HepG2 (cell line): ENCODE measurements around the gene RIC3. TPM values are rescaled to one million over a fixed set of nuclear protein-coding genes. Genes with fewer than 3 reads are reported as not detected.

Experiments used
- ADNP ChIP-seq: sonication (generic); formaldehyde crosslinking; IDR thresholded peaks from 2 replicates; pipeline ENCODE4 v1.4.0; 2020; ENCODE audit warnings: missing genetic modification reagents
- ARHGAP35 ChIP-seq: sonication (generic); formaldehyde crosslinking; IDR thresholded peaks from 2 replicates; pipeline ENCODE4 v1.9.0; 2022; ENCODE audit warnings: mild to moderate bottlenecking, inconsistent platforms, moderate library complexity, missing genetic modification reagents, borderline replicate concordance
- DMAP1 ChIP-seq: IDR thresholded peaks from 2 replicates; pipeline ENCODE4 v1.6.1; 2016
- GATAD2A ChIP-seq: IDR thresholded peaks from 2 replicates; pipeline ENCODE4 v1.6.1; 2016
- JDP2 ChIP-seq: sonication (generic); formaldehyde crosslinking; IDR thresholded peaks from 2 replicates; pipeline ENCODE4 v1.8.1; 2022; ENCODE audit warnings: missing genetic modification reagents, borderline replicate concordance
- NRL ChIP-seq: sonication (generic); formaldehyde crosslinking; IDR thresholded peaks from 2 replicates; pipeline ENCODE4 v1.5.0; 2020; ENCODE audit warnings: missing genetic modification reagents, mild to moderate bottlenecking, moderate library complexity, borderline replicate concordance
- SNRNP70 ChIP-seq: fragments of 200-400 bp; formaldehyde crosslinking; IDR thresholded peaks from 2 replicates; pipeline ENCODE4 v1.6.1; 2017; ENCODE audit warnings: mild to moderate bottlenecking, low read depth, low read length, moderate library complexity
- STAT5B ChIP-seq: sonication (generic); formaldehyde crosslinking; IDR thresholded peaks from 2 replicates; pipeline ENCODE4 v1.4.0; 2020; ENCODE audit warnings: missing genetic modification reagents
- ZNF816 ChIP-seq: sonication (generic); formaldehyde crosslinking; IDR thresholded peaks from 2 replicates; pipeline ENCODE4 v1.8.0; 2022; ENCODE audit warnings: missing genetic modification reagents, mild to moderate bottlenecking, borderline replicate concordance
- polyA plus RNA-seq, 8 experiments: library from polyadenylated mRNA; depleted of rRNA in 3 of 8; stranded (reverse) in 7 of 8; unstranded in 1 of 8; fragments of >200 nt; fragmentation: Illumina TruSeq in 4 of 8; extraction: Trizol in 4 of 8; gene quantifications; 2 replicates each; pipeline versions ENCODE4 v1.2.1 to v1.2.3, GENCODE V29; 2011 to 2016; ENCODE audit warnings: low read depth in 4 of 8, missing spikeins in 1 of 8, mixed read lengths in 1 of 8; ENCODE audit not compliant: insufficient read depth in 1 of 8
- total RNA-seq, 5 experiments: library from RNA; depleted of rRNA; stranded (reverse); fragments of >200 nt; fragmentation: Illumina TruSeq; extraction: Trizol; gene quantifications; 2 replicates each; pipeline ENCODE4 v1.2.3, GENCODE V29; 2016; ENCODE audit warnings: low read depth in 1 of 5
- TF ChIP-seq, protein P1 (sequence below): IDR thresholded peaks from 2 replicates; pipeline ENCODE4 v1.6.1; 2016; ENCODE audit warnings: mild to moderate bottlenecking
- TF ChIP-seq, protein P2 (sequence below): sonication (generic); formaldehyde crosslinking; IDR thresholded peaks from 2 replicates; pipeline ENCODE4 v1.4.0; 2020; ENCODE audit warnings: mild to moderate bottlenecking, missing genetic modification reagents
- TF ChIP-seq, protein P3 (sequence below): sonication (generic); formaldehyde crosslinking; IDR thresholded peaks from 2 replicates; pipeline ENCODE4 v1.8.1; 2023; ENCODE audit warnings: mild to moderate bottlenecking, inconsistent platforms, moderate library complexity, missing genetic modification reagents, borderline replicate concordance
- TF ChIP-seq, protein P4 (sequence below): IDR thresholded peaks from 2 replicates; pipeline ENCODE4 v1.6.1; 2016; ENCODE audit warnings: mild to moderate bottlenecking, missing biosample characterization, missing genetic modification reagents
- TF ChIP-seq, protein P5 (sequence below): IDR thresholded peaks from 2 replicates; pipeline ENCODE4 v1.6.1; 2012; ENCODE audit warnings: inconsistent platforms
- TF ChIP-seq, protein P6 (sequence below): sonication (generic); formaldehyde crosslinking; IDR thresholded peaks from 2 replicates; pipeline ENCODE4 v1.8.1; 2023; ENCODE audit warnings: mild to moderate bottlenecking, missing genetic modification reagents

Gene RIC3
- total and polyA plus RNA-seq, 2 of the 13 experiments (the other 11 are each of a cell fraction or from before 2014, with no cell fraction given), result not detected

DNA sequence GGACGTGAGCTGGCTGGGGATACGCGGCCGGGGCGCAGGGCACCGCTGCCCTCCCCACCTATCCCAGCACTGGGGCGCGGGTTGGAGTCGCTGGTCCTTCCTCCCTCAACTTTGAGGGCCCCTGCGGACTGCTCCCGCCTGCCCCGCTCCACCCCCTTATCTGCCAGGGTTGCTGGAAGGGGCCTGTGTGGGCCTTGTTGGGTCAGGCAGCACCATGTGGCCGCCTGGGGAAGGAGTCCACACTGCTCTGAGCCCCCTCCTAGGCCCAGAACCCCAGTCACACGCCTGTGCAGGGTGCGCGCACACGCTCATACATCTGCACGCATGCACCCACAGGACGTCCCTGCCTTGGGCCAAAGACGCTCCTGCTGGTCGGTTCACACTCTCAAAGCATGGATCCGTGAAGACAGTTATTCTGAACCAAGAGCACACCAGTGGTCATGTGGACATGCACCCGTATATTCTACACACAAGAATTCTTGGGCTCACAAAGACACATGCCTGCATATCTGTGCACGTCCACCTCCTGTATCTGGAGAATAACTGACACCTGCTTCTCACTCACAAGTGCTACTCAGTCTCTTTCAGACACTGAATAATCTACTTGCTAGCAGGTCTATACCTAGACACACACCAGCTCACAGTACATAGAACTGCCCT, 87.1 kb downstream of the RIC3 start (continued):
- TF ChIP-seq, protein P1, sequence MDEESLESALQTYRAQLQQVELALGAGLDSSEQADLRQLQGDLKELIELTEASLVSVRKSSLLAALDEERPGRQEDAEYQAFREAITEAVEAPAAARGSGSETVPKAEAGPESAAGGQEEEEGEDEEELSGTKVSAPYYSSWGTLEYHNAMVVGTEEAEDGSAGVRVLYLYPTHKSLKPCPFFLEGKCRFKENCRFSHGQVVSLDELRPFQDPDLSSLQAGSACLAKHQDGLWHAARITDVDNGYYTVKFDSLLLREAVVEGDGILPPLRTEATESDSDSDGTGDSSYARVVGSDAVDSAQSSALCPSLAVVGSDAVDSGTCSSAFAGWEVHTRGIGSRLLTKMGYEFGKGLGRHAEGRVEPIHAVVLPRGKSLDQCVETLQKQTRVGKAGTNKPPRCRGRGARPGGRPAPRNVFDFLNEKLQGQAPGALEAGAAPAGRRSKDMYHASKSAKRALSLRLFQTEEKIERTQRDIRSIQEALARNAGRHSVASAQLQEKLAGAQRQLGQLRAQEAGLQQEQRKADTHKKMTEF (CRISPR knock-in tag), result no peak
- TF ChIP-seq NRL (CRISPR knock-in tag) (0 out of 2 replicates have a peak, but pooled peaks have one; percentile 24), ARHGAP35 (CRISPR knock-in tag) (no peak), SNRNP70 (no peak), DMAP1 (CRISPR knock-in tag) (peak; percentile 49; the same call in 1 of the 2 replicates), ZNF816 (CRISPR knock-in tag) (no peak), ADNP (CRISPR knock-in tag) (no peak), GATAD2A (CRISPR knock-in tag) (0 out of 2 replicates have a peak, but pooled peaks have one; percentile 19), STAT5B (CRISPR knock-in tag) (no peak), JDP2 (CRISPR knock-in tag) (no peak)
- TF ChIP-seq, protein P2, sequence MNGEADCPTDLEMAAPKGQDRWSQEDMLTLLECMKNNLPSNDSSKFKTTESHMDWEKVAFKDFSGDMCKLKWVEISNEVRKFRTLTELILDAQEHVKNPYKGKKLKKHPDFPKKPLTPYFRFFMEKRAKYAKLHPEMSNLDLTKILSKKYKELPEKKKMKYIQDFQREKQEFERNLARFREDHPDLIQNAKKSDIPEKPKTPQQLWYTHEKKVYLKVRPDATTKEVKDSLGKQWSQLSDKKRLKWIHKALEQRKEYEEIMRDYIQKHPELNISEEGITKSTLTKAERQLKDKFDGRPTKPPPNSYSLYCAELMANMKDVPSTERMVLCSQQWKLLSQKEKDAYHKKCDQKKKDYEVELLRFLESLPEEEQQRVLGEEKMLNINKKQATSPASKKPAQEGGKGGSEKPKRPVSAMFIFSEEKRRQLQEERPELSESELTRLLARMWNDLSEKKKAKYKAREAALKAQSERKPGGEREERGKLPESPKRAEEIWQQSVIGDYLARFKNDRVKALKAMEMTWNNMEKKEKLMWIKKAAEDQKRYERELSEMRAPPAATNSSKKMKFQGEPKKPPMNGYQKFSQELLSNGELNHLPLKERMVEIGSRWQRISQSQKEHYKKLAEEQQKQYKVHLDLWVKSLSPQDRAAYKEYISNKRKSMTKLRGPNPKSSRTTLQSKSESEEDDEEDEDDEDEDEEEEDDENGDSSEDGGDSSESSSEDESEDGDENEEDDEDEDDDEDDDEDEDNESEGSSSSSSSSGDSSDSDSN (CRISPR knock-in tag), result peak; percentile 45; the same call in 1 of the 2 replicates
- TF ChIP-seq, protein P3, sequence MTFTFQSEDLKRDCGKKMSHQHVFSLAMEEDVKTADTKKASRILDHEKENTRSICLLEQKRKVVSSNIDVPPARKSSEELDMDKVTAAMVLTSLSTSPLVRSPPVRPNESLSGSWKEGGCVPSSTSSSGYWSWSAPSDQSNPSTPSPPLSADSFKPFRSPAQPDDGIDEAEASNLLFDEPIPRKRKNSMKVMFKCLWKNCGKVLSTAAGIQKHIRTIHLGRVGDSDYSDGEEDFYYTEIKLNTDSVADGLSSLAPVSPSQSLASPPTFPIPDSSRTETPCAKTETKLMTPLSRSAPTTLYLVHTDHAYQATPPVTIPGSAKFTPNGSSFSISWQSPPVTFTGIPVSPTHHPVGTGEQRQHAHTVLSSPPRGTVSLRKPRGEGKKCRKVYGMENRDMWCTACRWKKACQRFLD (CRISPR knock-in tag), result no peak
- TF ChIP-seq, protein P4, sequence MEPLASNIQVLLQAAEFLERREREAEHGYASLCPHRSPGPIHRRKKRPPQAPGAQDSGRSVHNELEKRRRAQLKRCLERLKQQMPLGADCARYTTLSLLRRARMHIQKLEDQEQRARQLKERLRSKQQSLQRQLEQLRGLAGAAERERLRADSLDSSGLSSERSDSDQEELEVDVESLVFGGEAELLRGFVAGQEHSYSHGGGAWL (CRISPR knock-in tag), result peak; percentile 62
- TF ChIP-seq, protein P5, sequence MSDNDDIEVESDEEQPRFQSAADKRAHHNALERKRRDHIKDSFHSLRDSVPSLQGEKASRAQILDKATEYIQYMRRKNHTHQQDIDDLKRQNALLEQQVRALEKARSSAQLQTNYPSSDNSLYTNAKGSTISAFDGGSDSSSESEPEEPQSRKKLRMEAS, result peak; percentile 67
- TF ChIP-seq, protein P6, sequence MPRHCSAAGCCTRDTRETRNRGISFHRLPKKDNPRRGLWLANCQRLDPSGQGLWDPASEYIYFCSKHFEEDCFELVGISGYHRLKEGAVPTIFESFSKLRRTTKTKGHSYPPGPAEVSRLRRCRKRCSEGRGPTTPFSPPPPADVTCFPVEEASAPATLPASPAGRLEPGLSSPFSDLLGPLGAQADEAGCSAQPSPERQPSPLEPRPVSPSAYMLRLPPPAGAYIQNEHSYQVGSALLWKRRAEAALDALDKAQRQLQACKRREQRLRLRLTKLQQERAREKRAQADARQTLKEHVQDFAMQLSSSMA, result 0 out of 2 replicates have a peak, but pooled peaks have one; percentile 34
